Measurements from ENCODE around the gene LMAN2. TPM values are rescaled to one million over a fixed set of nuclear protein-coding genes. Genes with fewer than 3 reads are reported as not detected.

Gene LMAN2
- total RNA-seq, 1 experiment from 2014 or later, result 106 TPM

DNA sequence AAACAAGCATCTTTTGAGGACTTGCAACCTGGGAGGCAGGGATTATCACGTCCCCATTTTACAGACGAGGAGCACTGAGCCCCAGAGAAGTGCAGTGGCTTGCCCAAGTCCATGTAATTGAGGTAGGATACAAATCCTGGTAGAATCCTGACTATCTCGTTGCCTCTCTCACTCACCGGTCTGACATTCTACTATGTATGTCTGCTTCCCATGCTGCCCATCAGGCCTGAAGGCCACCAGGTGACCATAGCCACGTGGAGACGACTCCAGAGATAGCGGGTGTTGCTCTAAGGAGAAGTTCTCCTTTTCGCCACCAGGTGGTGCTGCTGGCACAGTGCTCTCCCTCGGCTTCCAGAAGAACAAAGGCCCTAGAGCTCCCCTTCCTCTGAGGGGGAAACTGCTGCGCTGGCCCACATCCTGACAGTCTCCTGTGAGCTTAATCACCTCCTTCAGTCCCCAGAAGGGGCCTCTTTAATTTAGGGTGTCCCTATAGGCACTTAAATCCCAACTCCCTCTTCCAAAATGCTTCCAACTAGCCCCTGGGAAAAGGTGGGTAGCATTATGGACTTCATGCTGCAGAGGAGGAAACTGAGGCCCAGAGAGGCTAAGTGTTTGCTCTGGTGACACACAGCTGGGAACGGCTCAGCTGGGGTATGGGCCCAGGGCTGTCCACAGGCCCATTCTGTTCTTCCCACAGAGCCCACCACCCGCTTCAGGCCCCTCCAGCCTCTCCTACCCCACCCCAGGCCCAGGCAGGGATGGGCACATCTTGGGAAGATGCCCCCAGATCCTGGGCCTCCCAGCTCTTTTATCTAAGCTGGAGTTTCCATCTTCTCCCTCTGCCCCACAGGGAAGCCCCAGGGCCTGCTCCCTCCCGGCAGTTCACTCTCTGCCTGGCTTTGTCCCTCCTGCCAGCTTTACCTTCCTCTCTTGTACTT lies 39.2 kb upstream of the LMAN2 start:
- H3K79me2 ChIP-seq (ENCODE audit: insufficient read depth, low read length), result no peaks in the 10 kb centered on the region
- H4K5ac ChIP-seq (ENCODE audit: insufficient read length, low read depth, low read length), result no peak overlapping the region
- H2BK15ac ChIP-seq (ENCODE audit: low read depth, low read length), result no peak overlapping the region
- H4K8ac ChIP-seq (replicated peaks; ENCODE audit: insufficient read length, low read depth, low read length), result no peak overlapping the region
- H3K27ac ChIP-seq (ENCODE audit: insufficient read length, low read depth, low read length), result no peak overlapping the region
- H3K23me2 ChIP-seq (ENCODE audit: insufficient read length, low read depth, low read length, poor library complexity, severe bottlenecking), result no peaks in the 10 kb centered on the region
- Mint-ChIP-seq H3K27me3 (ENCODE audit: low read depth) (peaks cover 52% of the 10 kb centered on the region), H3K9me3 (no peaks in the 10 kb centered on the region), H3K27ac (no peak overlapping the region), H3K4me1 (peaks cover 21 to 28% of the 10 kb centered on the region in 2 experiments), H3K4me3 (no peak overlapping the region), H3K36me3 (ENCODE audit: insufficient read depth in 1 of 3, low read depth in 3 of 3) (no peaks in the 10 kb centered on the region)
- no peak overlapping the region for H3K9ac ChIP-seq (ENCODE audit: extremely low read depth, insufficient read length, low read length)
- H3K56ac ChIP-seq (ENCODE audit: insufficient read length, low read depth, low read length), result no peak overlapping the region
- DNase-seq, result peak; percentile 93
- H3K79me1 ChIP-seq (ENCODE audit: insufficient read depth, low read depth, low read length, poor library complexity, severe bottlenecking), result no peaks in the 10 kb centered on the region
- H3K18ac ChIP-seq (ENCODE audit: insufficient read length, low read depth, low read length), result no peak overlapping the region
- H2BK12ac ChIP-seq (ENCODE audit: insufficient read length, low read depth, low read length), result no peak overlapping the region
- no peaks in the 10 kb centered on the region for H3K4me1 ChIP-seq (ENCODE audit: insufficient read depth, low read length)
- H2BK120ac ChIP-seq (ENCODE audit: low read depth, low read length, poor library complexity, severe bottlenecking), result no peak overlapping the region
- H3K27me3 ChIP-seq (ENCODE audit: insufficient read depth, low read length), result no peaks in the 10 kb centered on the region; the same call in 1 of the 2 replicates
- H3K23ac ChIP-seq (ENCODE audit: insufficient read length, low read depth, low read length), result no peak overlapping the region
- WGBS (ENCODE audit: extremely low coverage, insufficient read length, low lambda C conversion rate), result no CpG with 5 or more reads among the region's 13 CpGs
- no peak overlapping the region for H2AK5ac ChIP-seq (ENCODE audit: insufficient read length, low read length)
- H3K9me3 ChIP-seq (ENCODE audit: control insufficient read depth, low read depth, low read length), result no peaks in the 10 kb centered on the region
- no peak overlapping the region for H2AFZ ChIP-seq (ENCODE audit: low read length)
- no peak overlapping the region for H3K14ac ChIP-seq (ENCODE audit: insufficient read depth, low read length)
- no peak overlapping the region for H2BK20ac ChIP-seq (ENCODE audit: low read depth, low read length, poor library complexity, severe bottlenecking)
- H4K91ac ChIP-seq (ENCODE audit: insufficient read length, low read depth, low read length), result no peak overlapping the region
- no peak overlapping the region for H2BK5ac ChIP-seq (ENCODE audit: insufficient read length, low read length)
- TF ChIP-seq, protein P1, sequence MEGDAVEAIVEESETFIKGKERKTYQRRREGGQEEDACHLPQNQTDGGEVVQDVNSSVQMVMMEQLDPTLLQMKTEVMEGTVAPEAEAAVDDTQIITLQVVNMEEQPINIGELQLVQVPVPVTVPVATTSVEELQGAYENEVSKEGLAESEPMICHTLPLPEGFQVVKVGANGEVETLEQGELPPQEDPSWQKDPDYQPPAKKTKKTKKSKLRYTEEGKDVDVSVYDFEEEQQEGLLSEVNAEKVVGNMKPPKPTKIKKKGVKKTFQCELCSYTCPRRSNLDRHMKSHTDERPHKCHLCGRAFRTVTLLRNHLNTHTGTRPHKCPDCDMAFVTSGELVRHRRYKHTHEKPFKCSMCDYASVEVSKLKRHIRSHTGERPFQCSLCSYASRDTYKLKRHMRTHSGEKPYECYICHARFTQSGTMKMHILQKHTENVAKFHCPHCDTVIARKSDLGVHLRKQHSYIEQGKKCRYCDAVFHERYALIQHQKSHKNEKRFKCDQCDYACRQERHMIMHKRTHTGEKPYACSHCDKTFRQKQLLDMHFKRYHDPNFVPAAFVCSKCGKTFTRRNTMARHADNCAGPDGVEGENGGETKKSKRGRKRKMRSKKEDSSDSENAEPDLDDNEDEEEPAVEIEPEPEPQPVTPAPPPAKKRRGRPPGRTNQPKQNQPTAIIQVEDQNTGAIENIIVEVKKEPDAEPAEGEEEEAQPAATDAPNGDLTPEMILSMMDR (conservative IDR thresholded peaks at IDR 0.05), result peak; percentile 99
- H3T11ph ChIP-seq (ENCODE audit: low read length), result no peak overlapping the region
- no peak overlapping the region for H3K4me2 ChIP-seq (ENCODE audit: insufficient read depth, insufficient read length, low read length)
- H3K4ac ChIP-seq (ENCODE audit: low read depth, low read length), result no peak overlapping the region
- H4K20me1 ChIP-seq (ENCODE audit: control insufficient read depth, insufficient read depth, insufficient read length), result no peaks in the 10 kb centered on the region
